Kidney (tissue), 14 donors: Measurements from ENCODE around the gene RAP1GAP2. TPM values are rescaled to one million over a fixed set of nuclear protein-coding genes. Genes with fewer than 3 reads are reported as not detected.

Experiments
- DNase-seq, 5 donors: peaks; one replicate each; pipeline ENCODE4 v3.0.0-alpha.2; 2013 to 2020
- FAIRE-seq: peaks from 2 replicates; lab custom pipeline; 2012; peaks lifted over from hg19 to GRCh38; lab: Jason Lieb, UNC
- H3K27ac ChIP-seq, 2 donors: one replicate each; pipeline ENCODE4 v1.7.0; 2013; ENCODE audit warnings: low read depth in 2 of 2, low read length in 2 of 2, inconsistent platforms in 1 of 2
- H3K27me3 ChIP-seq: one replicate; pipeline ENCODE4 v1.7.1; 2013; ENCODE audit warnings: low read length, inconsistent platforms; ENCODE audit not compliant: control insufficient read depth, insufficient read depth
- H3K36me3 ChIP-seq, 3 donors: one replicate each; pipeline versions ENCODE4 v1.7.0 to v1.7.1; 2013; ENCODE audit warnings: low read length in 3 of 3, control low read depth in 1 of 3, inconsistent platforms in 1 of 3; ENCODE audit not compliant: insufficient read depth in 3 of 3, control insufficient read depth in 2 of 3
- H3K4me1 ChIP-seq, 3 donors: one replicate each; pipeline versions ENCODE4 v1.7.0 to v1.7.1; 2013; ENCODE audit warnings: low read length in 3 of 3, inconsistent platforms in 1 of 3, low read depth in 1 of 3; ENCODE audit not compliant: control insufficient read depth in 2 of 3, insufficient read depth in 2 of 3
- H3K4me3 ChIP-seq, 3 donors: one replicate each; pipeline versions ENCODE4 v1.7.0 to v1.8.1; 2013; ENCODE audit warnings: low read length in 3 of 3, control low read depth in 1 of 3, inconsistent platforms in 1 of 3
- H3K9ac ChIP-seq, 3 donors: one replicate each; pipeline versions ENCODE4 v1.7.0 to v1.7.1; 2013; ENCODE audit warnings: low read length in 3 of 3, control low read depth in 1 of 3, inconsistent platforms in 1 of 3
- H3K9me3 ChIP-seq, 3 donors: one replicate each; pipeline versions ENCODE4 v1.7.0 to v1.7.1; 2013; ENCODE audit warnings: low read length in 3 of 3, control low read depth in 1 of 3, inconsistent platforms in 1 of 3; ENCODE audit not compliant: control insufficient read depth in 2 of 3, insufficient read depth in 1 of 3
- CTCF ChIP-seq: IDR thresholded peaks from 3 replicates; pipeline ENCODE4 v1.5.1; 2012; ENCODE audit warnings: mild to moderate bottlenecking, moderate library complexity, borderline replicate concordance; ENCODE audit not compliant: insufficient read depth; ENCODE audit errors: extremely low read depth
- intact Hi-C: fragments of 100-400 bp; cut with DNase I; formaldehyde crosslinking; loops from one replicate; pipeline ENCODE4 v1.11.1; 2022
- polyA plus RNA-seq: library from polyadenylated mRNA; stranded (reverse); fragments of 350-450 nt; fragmentation: Illumina TruSeq; extraction: RNeasy Lipid Tissue Mini Kit (QIAGEN cat#74804); gene quantifications from one replicate; pipeline ENCODE4 v1.2.3, GENCODE V29; 2014; ENCODE audit warnings: low read depth, low replicate concordance; ENCODE audit not compliant: insufficient read depth
- total RNA-seq: library from RNA; stranded (reverse); fragmentation: NEBNext Ultra II Directional; extraction: Animal tissue kit (Norgen Biotek cat#: 25700); gene quantifications from one replicate; pipeline ENCODE4 v1.2.1, GENCODE V29; 2021
- donor health status: control.
- donor health status: control.
- donor health status: control.
- donor health status: control.
- donor health status: control.
- donor health status: DM: yes; HTN: yes; CAD: no.
- donor health status: Normal renal cell carcinoma (clear cell type).

The RAP1GAP2 gene
- total and polyA plus RNA-seq, 2 donors from 2014 or later = 6.8 to 46.2 TPM

DNA sequence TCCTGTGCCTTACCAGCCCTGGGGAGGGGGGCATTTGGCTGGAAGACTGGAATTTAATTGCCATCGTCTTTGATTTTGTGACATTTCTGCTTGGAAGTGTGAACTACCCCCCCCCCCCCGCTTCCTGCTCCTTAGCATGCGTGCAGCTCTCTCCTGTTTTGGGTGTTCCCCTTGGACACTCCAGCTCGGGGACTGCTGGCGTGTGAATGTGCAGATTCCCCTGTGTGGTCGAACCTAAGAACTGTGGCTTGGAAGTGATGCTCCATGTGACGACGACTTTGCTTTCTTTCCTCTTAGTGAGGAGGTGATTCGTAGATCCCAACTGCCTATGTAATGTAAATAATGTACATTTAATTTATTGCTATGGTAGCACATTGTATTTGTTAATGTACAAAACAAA, 241.0 kb downstream of the RAP1GAP2 start:
- DNase-seq (no peak), FAIRE-seq (no peak)
- Histone ChIP-seq H3K27ac (no peak overlapping the region), H3K27me3 (no peaks in the 10 kb centered on the region), H3K4me1 (no peaks in the 10 kb centered on the region), H3K4me3 (no peak overlapping the region), H3K36me3 (no peaks in the 10 kb centered on the region), H3K9me3 (no peaks in the 10 kb centered on the region), H3K9ac (no peak overlapping the region)
- TF ChIP-seq CTCF = no peak
- intact Hi-C loops = no loop called here

GRCh38 chr17:3038941-3039340, 242.7 kb downstream of the RAP1GAP2 start:
- H3K9ac ChIP-seq = no peak overlapping the region
- peak in 4 of 5 donors; percentile 46 to 69 (median 54) for DNase-seq
- H3K27me3 ChIP-seq = no peaks in the 10 kb centered on the region
- intact Hi-C loops = no loop called here
- H3K36me3 ChIP-seq = no peaks in the 10 kb centered on the region
- no peak overlapping the region for H3K4me3 ChIP-seq
- H3K4me1 ChIP-seq = no peaks in the 10 kb centered on the region
- peaks cover 0 to 5% (median 0%) of the 10 kb centered on the region in 3 donors for H3K9me3 ChIP-seq
- TF ChIP-seq CTCF = no peak
- no peak overlapping the region for H3K27ac ChIP-seq
- FAIRE-seq = no peak

GRCh38 chr17:3039736-3040135, 243.5 kb downstream of the RAP1GAP2 start:
- TF ChIP-seq CTCF = no peak
- intact Hi-C loops = no loop called here
- no peak overlapping the region for H3K9ac ChIP-seq
- H3K27ac ChIP-seq = no peak overlapping the region
- no peaks in the 10 kb centered on the region for H3K36me3 ChIP-seq
- H3K9me3 ChIP-seq = peaks cover 0 to 13% (median 0%) of the 10 kb centered on the region in 3 donors
- H3K4me1 ChIP-seq = no peaks in the 10 kb centered on the region
- no peak overlapping the region for H3K4me3 ChIP-seq
- FAIRE-seq (no peak), DNase-seq (no peak)
- no peaks in the 10 kb centered on the region for H3K27me3 ChIP-seq

GRCh38 chr17:3040882-3041281, 244.6 kb downstream of the RAP1GAP2 start:
- no peak for TF ChIP-seq CTCF
- Histone ChIP-seq H3K27me3 (no peaks in the 10 kb centered on the region), H3K9ac (no peak overlapping the region), H3K4me1 (no peaks in the 10 kb centered on the region), H3K9me3 (peaks cover 0 to 13% (median 0%) of the 10 kb centered on the region in 3 donors), H3K36me3 (no peaks in the 10 kb centered on the region), H3K27ac (no peak overlapping the region), H3K4me3 (no peak overlapping the region)
- FAIRE-seq (no peak), DNase-seq (no peak)
- intact Hi-C loops = no loop called here
